HG03280 (cell line): Measurements from ENCODE around the gene CLCNKB.
"Not testable (repeated sequence)": the region's sequence is repeated elsewhere in the genome, so short reads cannot be mapped to it uniquely, and the experiment has no call there.

Experiments
- ATAC-seq: cut with Tn5 transposase; IDR thresholded peaks from one replicate; pipeline ENCODE4 v1.9.1; 2021; ENCODE audit warnings: mild to moderate bottlenecking, moderate library complexity; ENCODE audit not compliant: unreplicated experiment

The CLCNKB gene

DNA sequence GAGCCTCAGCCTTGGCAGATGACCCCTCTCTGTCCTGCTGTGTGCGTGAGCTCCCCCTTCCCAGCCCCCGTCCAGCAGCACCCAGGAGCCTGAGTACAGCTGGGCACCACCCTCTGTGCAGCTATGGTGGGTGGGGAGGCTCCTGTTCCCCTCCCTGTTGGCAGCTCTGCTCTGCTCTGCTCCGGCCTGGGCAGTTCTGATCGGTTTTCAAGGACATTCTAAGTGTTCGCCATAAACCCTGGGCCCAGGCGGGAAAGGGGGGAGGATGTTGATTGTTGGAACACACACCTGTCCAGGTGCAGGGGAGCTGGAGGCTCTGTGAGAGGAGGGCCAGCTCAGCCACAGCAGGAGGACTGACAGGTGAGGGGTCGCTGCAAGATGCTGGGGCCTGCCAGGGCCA lies at the start of gene CLCNKB:
CLCNKB (plus strand) TSS at position 262 of the 400 bp plus-strand sequence. CDS start 711 bp downstream, outside the sequence.
- no peak for ATAC-seq

- ATAC-seq = no peak
Measured at GRCh38 chr1:15994081-15994480, 49.5 kb upstream of the CLCNKB start.

DNA sequence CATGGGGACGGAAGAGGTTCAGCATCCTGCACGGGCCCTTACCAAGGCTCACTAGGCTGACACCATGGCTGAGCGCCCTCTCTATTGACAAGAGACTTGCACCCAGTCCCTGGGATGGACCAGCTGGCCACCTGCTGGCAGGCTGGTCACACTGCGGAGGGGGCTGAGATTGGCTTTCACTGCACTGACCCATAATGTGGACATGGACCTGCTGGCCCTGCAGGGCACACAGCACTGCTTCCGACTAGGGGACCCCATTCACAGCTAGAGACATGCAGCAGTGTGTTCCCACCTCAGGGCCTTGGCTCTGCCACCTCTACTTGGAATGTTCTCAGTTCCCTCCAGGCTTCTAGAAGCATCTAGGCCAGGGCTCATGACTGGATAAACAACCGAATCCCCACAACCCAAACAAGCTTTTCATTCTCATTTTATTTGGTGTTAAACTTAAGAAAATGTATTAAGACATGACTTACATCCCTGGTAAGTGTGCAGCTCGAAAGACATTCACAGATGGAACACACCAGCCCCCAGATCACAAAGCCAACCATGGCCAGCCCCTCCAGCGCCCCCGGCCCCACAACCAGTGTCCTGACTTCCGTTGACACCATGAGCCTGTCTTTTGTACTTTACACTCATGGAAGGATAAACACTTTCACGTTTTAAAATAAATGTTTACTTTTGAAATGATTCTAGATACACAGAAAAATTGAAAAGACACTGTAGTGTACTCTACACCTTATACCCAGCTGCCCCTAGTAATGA lies 48.8 kb upstream of the CLCNKB start:
- no peak for ATAC-seq

GRCh38 chr1:15997076-15997585 lies 46.5 kb upstream of the CLCNKB start:
- no peak for ATAC-seq

- ATAC-seq = no peak
Measured at GRCh38 chr1:15997637-15998280, 45.8 kb upstream of the CLCNKB start.

- ATAC-seq = no peak
Measured at GRCh38 chr1:15998929-15999328, 44.7 kb upstream of the CLCNKB start.

DNA sequence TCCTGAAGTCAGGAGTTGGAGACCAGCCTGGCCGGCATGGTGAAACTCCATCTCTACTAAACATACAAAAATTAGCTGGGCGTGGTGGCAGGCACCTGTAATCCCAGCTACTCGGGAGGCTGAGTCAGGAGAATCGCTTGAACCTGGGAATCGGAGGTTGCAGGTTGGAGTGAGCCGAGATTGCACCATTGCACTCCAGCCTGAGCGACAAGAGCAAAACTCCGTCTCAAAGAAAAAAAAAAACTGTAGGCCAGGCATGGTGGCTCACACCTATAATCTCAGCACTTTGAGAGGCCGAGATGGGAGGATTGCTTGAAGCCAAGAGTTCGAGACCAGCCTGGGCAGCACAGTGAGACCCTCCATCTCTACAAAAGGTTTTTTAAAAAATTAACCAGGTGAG lies 42.3 kb upstream of the CLCNKB start:
- not testable (repeated sequence) for ATAC-seq

GRCh38 chr1:16005597-16005996 lies 38.0 kb upstream of the CLCNKB start:
- ATAC-seq = no peak

DNA sequence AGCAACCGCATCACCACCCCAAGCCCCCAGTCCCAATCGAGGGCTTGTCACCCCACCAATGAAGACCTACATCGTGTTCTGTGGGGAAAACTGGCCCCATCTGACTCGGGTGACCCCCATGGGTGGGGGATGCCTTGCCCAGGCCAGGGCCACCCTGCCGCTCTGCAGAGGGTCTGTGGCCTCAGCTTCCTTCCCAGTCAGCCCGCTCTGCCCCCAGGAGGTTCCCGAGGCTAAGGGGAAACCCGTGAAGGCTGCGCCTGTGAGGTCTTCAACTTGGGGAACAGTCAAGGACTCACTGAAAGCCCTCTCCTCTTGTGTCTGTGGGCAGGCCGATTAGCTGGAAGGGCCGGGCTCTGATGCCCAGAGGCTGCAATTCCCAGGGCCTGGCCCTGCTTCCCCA lies 37.6 kb upstream of the CLCNKB start:
- no peak for ATAC-seq

- no peak for ATAC-seq
Measured at GRCh38 chr1:16006552-16007485, 36.8 kb upstream of the CLCNKB start.

GRCh38 chr1:16007671-16008341 lies 35.8 kb upstream of the CLCNKB start:
- no peak for ATAC-seq

- ATAC-seq = no peak
Measured at GRCh38 chr1:16009030-16009460, 34.5 kb upstream of the CLCNKB start.

GRCh38 chr1:16009678-16010077 lies 33.9 kb upstream of the CLCNKB start:
- no peak for ATAC-seq

GRCh38 chr1:16010837-16011236 lies 32.7 kb upstream of the CLCNKB start:
- ATAC-seq = no peak

DNA sequence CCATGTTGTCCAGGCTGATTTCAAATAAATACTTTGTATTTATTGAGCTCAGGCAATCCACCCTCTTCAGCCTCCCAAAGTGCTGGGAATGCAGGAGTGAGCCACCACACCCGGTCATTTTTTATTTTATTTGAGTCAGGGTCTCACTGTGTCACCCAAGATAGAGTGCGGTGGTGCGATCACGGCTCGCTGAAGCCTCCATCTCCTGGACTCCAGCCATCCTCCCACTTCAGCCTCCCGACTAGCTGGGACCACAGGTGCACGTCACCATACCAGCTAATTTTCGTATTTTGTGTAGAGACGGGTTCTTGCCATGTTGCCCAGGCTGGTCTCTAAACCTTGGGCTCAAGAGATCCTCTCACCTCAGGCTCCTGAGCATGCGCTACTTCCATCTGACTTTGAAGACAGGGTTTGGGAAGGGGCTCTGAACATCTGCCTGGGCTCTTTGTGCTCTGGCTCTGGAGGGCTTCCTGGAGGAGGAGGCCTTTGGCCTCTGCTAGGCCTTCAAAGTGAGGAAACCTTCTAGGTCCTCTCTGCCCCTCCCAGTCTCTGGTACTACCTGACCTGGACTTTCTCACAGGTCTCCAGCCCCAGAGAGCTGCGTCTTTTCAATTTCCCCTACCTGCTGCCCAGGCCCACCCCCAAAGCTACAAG lies 31.5 kb upstream of the CLCNKB start:
- no peak for ATAC-seq

- no peak for ATAC-seq
Measured at GRCh38 chr1:16012590-16013219, 30.9 kb upstream of the CLCNKB start.

GRCh38 chr1:16013220-16013907 lies 30.2 kb upstream of the CLCNKB start:
- no peak for ATAC-seq

GRCh38 chr1:16013908-16014258 lies 29.7 kb upstream of the CLCNKB start:
- ATAC-seq = no peak
